ENCODE measurements around the gene NTRK3.

NTRK3 gene

DNA sequence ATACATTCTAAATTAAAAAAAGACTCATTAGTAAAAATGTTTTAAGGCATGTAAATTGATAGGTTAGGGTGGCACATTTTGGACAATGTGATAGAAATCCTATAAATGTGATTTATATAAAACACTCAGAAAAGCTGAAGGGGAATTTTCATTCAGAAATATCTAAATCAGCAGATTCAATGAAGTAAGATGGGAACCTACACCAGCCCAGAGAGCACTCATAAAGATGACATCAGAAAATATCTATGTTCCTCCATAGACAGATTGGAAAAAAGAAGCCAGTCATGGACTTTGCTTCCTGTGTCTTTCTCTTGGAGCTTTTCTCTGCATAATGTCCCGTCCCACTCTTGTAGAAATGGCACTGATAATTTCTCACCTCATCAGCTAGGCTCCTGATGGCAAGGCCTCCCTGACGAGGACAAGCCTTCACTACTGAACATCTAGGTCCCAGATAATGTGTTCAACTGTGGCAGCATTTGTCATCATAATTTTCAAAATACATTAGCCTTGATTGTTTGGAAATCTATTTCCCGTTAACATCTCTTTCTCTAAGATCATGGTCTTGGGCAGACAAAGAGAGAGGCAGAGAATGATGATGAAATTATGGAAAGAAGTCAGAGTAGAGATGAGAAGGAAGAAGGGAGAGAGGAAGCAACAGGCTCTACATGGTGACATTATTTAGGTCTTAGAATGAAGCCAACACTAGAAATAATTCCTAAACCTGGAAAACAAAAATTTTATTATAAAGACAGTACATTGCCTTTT is 354.4 kb downstream of the NTRK3 start:
- no peaks in the 10 kb centered on the region for H3K4me1 ChIP-seq (ENCODE audit: control insufficient read depth in 1 of 2, insufficient read depth in 2 of 2, low read length in 2 of 2)
- H3K36me3 ChIP-seq (ENCODE audit: control insufficient read depth in 1 of 2, insufficient read depth in 2 of 2, low read length in 2 of 2) = no peaks in the 10 kb centered on the region
- H3K27ac ChIP-seq (ENCODE audit: low read length) = no peak overlapping the region
- no peaks in the 10 kb centered on the region for H3K27me3 ChIP-seq (ENCODE audit: low read depth, low read length)
- no peaks in the 10 kb centered on the region for H3K9me3 ChIP-seq (ENCODE audit: control insufficient read depth in 1 of 2, low read length in 2 of 2)
- no peak overlapping the region for H3K4me3 ChIP-seq (ENCODE audit: low read depth in 1 of 2, low read length in 2 of 2)

DNA sequence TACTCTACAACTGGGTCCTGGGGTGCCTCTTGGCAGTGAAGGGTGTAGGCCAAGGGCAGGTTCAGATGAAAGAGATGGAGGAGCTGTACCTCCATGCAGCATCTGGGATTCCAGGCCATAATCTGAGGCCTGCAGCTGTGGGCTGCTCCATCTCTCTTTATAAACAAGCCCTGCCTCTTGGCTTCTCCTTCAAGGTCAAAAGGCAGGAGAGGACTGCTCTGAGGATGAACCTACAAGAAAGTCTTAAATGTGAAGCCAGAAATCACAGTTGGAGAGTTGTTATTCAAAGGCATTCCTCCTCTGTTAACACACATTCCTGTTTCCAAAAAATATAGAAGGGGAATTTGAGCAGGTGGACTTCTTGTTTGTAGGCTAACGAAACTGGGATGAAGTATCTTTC is 355.5 kb downstream of the NTRK3 start:
- no peaks in the 10 kb centered on the region for H3K4me1 ChIP-seq (ENCODE audit: control insufficient read depth in 1 of 2, insufficient read depth in 2 of 2, low read length in 2 of 2)
- no peaks in the 10 kb centered on the region for H3K36me3 ChIP-seq (ENCODE audit: control insufficient read depth in 1 of 2, insufficient read depth in 2 of 2, low read length in 2 of 2)

DNA sequence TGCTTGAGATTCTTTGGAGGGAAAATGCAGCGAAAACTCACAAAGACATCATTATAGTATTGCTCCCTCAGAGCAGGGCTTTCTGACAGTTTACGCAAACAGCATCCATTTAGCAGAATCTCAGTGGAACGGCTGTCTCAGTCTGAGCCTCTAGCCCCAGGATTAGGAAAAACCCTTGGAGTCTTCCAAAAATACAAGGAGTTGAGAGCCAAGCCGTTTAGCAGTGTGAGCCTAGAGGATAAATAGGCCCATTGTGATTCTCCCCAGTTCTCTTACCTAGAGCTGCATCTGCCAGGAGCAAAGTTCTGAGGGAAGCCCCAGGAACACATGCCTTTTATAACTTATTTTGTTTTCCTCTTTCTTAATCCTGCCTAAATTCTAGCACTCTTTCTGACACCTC is 359.6 kb downstream of the NTRK3 start:
- Histone ChIP-seq H3K36me3 (ENCODE audit: control insufficient read depth in 1 of 2, insufficient read depth in 2 of 2, low read length in 2 of 2) (no peaks in the 10 kb centered on the region), H3K27ac (ENCODE audit: low read length) (no peak overlapping the region), H3K9me3 (ENCODE audit: control insufficient read depth in 1 of 2, low read length in 2 of 2) (no peaks in the 10 kb centered on the region), H3K27me3 (ENCODE audit: low read depth, low read length) (no peaks in the 10 kb centered on the region), H3K4me1 (ENCODE audit: control insufficient read depth in 1 of 2, insufficient read depth in 2 of 2, low read length in 2 of 2) (no peaks in the 10 kb centered on the region), H3K4me3 (ENCODE audit: low read depth in 1 of 2, low read length in 2 of 2) (no peak overlapping the region)

More for the DNA sequence above, 355.5 kb downstream of the NTRK3 start:
- no peak overlapping the region for H3K4me3 ChIP-seq (ENCODE audit: low read depth in 1 of 2, low read length in 2 of 2)
- no peaks in the 10 kb centered on the region for H3K9me3 ChIP-seq (ENCODE audit: control insufficient read depth in 1 of 2, low read length in 2 of 2)
- no peaks in the 10 kb centered on the region for H3K27me3 ChIP-seq (ENCODE audit: low read depth, low read length)
- H3K27ac ChIP-seq (ENCODE audit: low read length) = no peak overlapping the region

DNA sequence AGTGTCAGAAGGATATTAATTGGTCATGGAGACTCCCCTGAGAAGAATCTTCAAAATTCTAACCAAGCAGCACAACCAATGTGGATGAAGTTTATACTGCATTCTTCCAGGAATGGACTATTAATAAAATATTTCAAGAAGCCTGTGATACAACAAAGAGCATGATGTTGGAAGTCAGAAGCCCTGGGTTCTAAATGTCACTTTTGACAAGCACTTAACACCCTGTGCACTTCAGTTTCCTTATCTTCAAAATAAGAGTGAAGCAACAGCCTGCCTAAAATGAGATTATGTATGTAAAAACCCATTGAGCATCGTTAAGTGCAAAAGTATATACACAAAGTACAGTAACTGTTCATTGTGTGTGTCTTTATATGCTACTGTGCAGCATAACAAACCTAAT is 369.4 kb downstream of the NTRK3 start:
- Histone ChIP-seq H3K36me3 (ENCODE audit: control insufficient read depth in 1 of 2, insufficient read depth in 2 of 2, low read length in 2 of 2) (no peaks in the 10 kb centered on the region), H3K4me1 (ENCODE audit: control insufficient read depth in 1 of 2, insufficient read depth in 2 of 2, low read length in 2 of 2) (no peaks in the 10 kb centered on the region), H3K27ac (ENCODE audit: low read length) (no peak overlapping the region), H3K9me3 (ENCODE audit: control insufficient read depth in 1 of 2, low read length in 2 of 2) (peaks cover 6% of the 10 kb centered on the region in 2 donors), H3K27me3 (ENCODE audit: low read depth, low read length) (no peaks in the 10 kb centered on the region), H3K4me3 (ENCODE audit: low read depth in 1 of 2, low read length in 2 of 2) (no peak overlapping the region)

DNA sequence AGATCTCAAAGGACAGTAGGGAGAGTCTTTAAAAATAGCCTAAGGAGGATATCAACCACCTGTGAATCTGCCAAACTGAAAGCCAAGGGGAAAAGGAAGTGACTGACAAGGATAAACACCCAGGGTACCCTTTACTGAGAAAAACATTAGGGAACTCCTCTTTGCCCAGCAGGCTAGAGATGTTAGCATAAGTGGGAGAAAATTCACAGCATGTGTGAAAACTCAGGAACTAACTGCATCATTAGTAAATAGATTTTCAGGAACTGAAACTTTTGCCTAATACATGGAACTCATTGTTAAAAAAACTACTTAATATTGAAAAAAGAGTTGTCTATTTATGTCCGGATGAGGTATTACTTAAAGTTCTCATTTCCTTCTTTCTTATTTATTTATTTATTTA is 375.5 kb downstream of the NTRK3 start:
- no peaks in the 10 kb centered on the region for H3K4me1 ChIP-seq (ENCODE audit: control insufficient read depth in 1 of 2, insufficient read depth in 2 of 2, low read length in 2 of 2)
- H3K27ac ChIP-seq (ENCODE audit: low read length) = no peak overlapping the region
- no peak overlapping the region for H3K4me3 ChIP-seq (ENCODE audit: low read depth in 1 of 2, low read length in 2 of 2)
- peaks cover 6% of the 10 kb centered on the region in 2 donors for H3K9me3 ChIP-seq (ENCODE audit: control insufficient read depth in 1 of 2, low read length in 2 of 2)
- H3K36me3 ChIP-seq (ENCODE audit: control insufficient read depth in 1 of 2, insufficient read depth in 2 of 2, low read length in 2 of 2) = no peaks in the 10 kb centered on the region
- no peaks in the 10 kb centered on the region for H3K27me3 ChIP-seq (ENCODE audit: low read depth, low read length)

DNA sequence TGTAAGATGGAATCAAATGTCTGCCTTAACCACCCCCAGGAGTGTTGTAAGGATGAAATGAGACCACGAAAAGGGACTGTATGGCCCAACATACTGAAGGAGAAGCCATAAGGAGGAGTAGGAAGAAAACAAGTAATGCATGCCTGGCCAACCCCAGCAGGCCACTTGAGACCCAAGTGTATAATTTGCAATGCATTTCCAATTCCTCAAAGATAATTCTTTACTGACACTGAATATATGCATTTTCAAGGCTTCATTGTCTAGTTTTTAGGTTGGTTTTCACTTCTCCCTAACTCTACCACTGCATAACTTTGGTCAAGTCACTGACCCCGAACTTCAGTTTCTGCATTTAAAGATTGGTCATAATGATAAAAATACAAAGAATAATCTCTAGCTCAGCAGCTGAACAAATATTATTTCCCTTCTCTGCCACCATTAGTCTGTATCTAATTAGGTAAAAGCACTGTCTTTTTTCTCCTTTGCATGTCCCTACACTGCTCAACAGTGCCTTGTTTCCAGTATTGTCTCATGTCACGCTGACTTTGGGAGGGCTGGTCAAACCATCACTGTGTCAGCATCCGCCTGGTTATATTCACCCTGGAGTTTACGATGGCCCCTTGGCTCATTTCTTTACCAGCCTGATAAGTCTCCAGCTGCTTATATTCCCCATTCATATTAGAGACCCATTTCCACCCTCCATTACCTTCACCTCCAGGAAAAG is 378.6 kb downstream of the NTRK3 start:
- Histone ChIP-seq H3K4me1 (ENCODE audit: control insufficient read depth in 1 of 2, insufficient read depth in 2 of 2, low read length in 2 of 2) (no peaks in the 10 kb centered on the region), H3K36me3 (ENCODE audit: control insufficient read depth in 1 of 2, insufficient read depth in 2 of 2, low read length in 2 of 2) (no peaks in the 10 kb centered on the region), H3K9me3 (ENCODE audit: control insufficient read depth in 1 of 2, low read length in 2 of 2) (no peaks in the 10 kb centered on the region), H3K27me3 (ENCODE audit: low read depth, low read length) (no peaks in the 10 kb centered on the region), H3K27ac (ENCODE audit: low read length) (no peak overlapping the region), H3K4me3 (ENCODE audit: low read depth in 1 of 2, low read length in 2 of 2) (no peak overlapping the region)

DNA sequence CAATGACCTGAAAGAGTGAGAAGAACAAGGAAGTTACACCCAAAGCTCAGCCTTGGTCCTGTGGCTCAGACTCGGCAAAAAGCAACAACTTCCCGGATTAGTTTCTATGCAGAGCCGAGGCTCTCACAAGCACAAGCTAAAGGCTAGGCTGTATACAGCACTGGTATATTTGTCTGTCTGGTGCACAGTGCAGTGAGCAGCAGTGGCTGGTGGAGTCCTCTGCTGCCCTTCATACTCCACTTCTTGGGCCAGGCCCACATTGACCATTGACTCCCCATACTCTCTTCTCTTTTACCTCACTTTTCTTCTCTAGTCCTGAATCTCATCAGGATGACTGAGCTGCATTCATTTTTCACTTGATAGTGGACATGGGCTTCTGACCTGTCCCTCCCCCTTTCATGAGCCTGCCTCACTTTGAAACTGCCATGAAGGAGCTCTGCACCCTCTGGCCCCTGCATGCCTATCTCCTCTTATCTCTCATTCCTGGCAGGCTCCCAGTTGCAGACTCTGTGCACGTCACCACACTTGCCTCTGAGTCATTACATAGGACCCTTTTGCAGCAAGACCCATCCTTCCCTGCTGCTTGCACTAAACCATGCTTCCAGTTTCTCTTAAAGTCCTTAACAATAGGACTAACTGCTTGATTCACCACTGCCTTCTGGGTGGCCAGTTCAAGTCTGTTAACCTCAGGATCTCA is 379.3 kb downstream of the NTRK3 start:
- H3K27ac ChIP-seq (ENCODE audit: low read length) = no peak overlapping the region
- no peaks in the 10 kb centered on the region for H3K36me3 ChIP-seq (ENCODE audit: control insufficient read depth in 1 of 2, insufficient read depth in 2 of 2, low read length in 2 of 2)
- no peaks in the 10 kb centered on the region for H3K4me1 ChIP-seq (ENCODE audit: control insufficient read depth in 1 of 2, insufficient read depth in 2 of 2, low read length in 2 of 2)
- H3K9me3 ChIP-seq (ENCODE audit: control insufficient read depth in 1 of 2, low read length in 2 of 2) = no peaks in the 10 kb centered on the region
- no peaks in the 10 kb centered on the region for H3K27me3 ChIP-seq (ENCODE audit: low read depth, low read length)
- no peak overlapping the region for H3K4me3 ChIP-seq (ENCODE audit: low read depth in 1 of 2, low read length in 2 of 2)

DNA sequence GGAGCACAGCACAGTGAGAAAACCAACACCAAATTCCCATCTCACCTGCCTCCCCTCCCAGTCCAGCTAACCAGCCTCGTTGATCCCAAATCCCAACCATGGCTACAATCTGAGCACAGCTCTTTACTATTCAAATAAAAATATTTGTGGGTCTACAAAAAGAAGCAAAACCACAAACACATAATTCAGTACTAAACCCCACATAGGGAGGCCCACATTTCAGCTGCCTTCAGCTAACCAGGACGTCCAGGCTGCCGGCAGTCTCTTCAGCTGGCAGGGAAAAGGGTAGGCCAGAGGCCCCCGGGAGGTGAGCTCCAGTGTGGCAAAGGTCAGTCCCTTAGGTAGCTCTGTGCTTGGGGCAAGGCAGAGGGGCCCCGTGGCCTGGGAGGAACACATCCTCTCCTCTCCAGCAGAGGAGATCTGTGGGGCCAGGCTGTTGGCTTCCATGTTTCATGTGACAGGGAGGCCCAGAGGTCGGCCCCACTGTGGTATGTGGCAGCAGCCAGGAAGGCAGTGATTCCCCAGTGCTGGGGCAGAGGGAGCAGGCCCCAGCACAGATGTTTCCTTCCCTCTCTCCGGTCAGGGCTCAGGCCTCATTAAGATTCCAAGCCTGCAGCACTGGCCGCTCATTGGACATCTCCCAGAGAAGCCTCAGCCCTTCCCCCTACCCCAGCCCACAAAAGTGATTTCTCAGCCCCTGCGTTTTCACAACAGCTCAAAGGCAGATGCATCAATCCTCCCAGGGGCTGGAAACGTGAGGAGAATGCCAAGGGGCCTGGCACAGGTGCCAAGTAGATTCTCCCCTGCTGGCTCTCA is 381.4 kb downstream of the NTRK3 start:
- Histone ChIP-seq H3K4me1 (ENCODE audit: control insufficient read depth in 1 of 2, insufficient read depth in 2 of 2, low read length in 2 of 2) (no peaks in the 10 kb centered on the region), H3K36me3 (ENCODE audit: control insufficient read depth in 1 of 2, insufficient read depth in 2 of 2, low read length in 2 of 2) (no peaks in the 10 kb centered on the region), H3K27me3 (ENCODE audit: low read depth, low read length) (no peaks in the 10 kb centered on the region), H3K27ac (ENCODE audit: low read length) (no peak overlapping the region), H3K9me3 (ENCODE audit: control insufficient read depth in 1 of 2, low read length in 2 of 2) (no peaks in the 10 kb centered on the region), H3K4me3 (ENCODE audit: low read depth in 1 of 2, low read length in 2 of 2) (no peak overlapping the region)

DNA sequence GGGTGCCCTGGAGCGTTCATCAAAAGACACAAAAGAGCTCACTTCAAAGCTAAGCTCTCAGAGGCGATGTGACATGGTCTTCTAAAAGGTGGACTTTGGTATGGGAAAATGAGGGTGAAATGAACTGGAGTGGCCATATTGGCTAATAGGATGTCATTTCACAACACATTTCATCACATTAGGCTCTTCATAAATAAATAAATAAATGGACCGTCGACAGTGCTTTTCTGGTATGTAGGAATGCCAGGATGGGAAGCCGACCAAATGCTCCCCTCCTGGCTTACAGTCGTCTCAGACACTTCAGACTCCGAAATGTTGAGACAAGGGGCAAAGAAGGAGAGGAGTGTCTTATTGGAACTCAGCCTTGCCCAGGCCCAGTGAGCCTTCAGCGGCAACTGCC is 383.0 kb downstream of the NTRK3 start:
- Histone ChIP-seq H3K27me3 (ENCODE audit: low read depth, low read length) (no peaks in the 10 kb centered on the region), H3K4me1 (ENCODE audit: control insufficient read depth in 1 of 2, insufficient read depth in 2 of 2, low read length in 2 of 2) (no peaks in the 10 kb centered on the region), H3K9me3 (ENCODE audit: control insufficient read depth in 1 of 2, low read length in 2 of 2) (no peaks in the 10 kb centered on the region), H3K36me3 (ENCODE audit: control insufficient read depth in 1 of 2, insufficient read depth in 2 of 2, low read length in 2 of 2) (no peaks in the 10 kb centered on the region), H3K27ac (ENCODE audit: low read length) (no peak overlapping the region), H3K4me3 (ENCODE audit: low read depth in 1 of 2, low read length in 2 of 2) (no peak overlapping the region)

DNA sequence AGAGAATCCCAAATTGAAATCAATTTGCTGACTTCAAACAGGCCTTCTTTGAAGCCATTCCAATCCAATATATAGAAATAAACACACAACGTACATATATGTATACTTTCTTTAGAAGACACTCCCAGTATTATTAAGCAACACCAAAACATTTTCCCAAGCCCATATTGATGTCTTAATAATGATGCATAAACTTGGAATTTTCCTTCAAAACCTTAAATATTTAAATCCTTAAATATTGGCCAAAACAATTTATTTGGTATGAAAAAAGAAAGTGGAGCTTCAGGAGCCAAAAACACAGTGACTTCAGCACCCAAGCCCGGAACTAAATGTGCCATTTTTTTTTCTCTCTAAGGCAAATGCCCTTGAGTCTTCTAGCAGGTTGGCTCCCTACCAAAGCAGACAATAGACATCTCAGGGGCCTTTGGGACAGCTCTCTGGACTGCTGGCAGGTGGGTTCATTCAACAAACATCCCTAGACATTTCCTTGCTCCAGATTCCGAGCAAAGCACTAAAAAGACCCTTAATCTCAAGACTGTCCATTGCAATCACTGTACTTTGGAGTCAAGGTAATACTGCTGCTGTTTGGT is 384.7 kb downstream of the NTRK3 start:
- H3K27ac ChIP-seq (ENCODE audit: low read length) = no peak overlapping the region
- H3K36me3 ChIP-seq (ENCODE audit: control insufficient read depth in 1 of 2, insufficient read depth in 2 of 2, low read length in 2 of 2) = no peaks in the 10 kb centered on the region
- no peaks in the 10 kb centered on the region for H3K4me1 ChIP-seq (ENCODE audit: control insufficient read depth in 1 of 2, insufficient read depth in 2 of 2, low read length in 2 of 2)
- no peaks in the 10 kb centered on the region for H3K27me3 ChIP-seq (ENCODE audit: low read depth, low read length)
- no peak overlapping the region for H3K4me3 ChIP-seq (ENCODE audit: low read depth in 1 of 2, low read length in 2 of 2)
- H3K9me3 ChIP-seq (ENCODE audit: control insufficient read depth in 1 of 2, low read length in 2 of 2) = no peaks in the 10 kb centered on the region
